LNCaP clone FGC (cell line): ENCODE results near the gene HYCC2.
"Not testable (repeated sequence)": the region's sequence is repeated elsewhere in the genome, so short reads cannot be mapped to it uniquely, and the experiment has no call there.

Experiments
- DNase-seq: peaks from one replicate; pipeline ENCODE4 v3.0.0-alpha.2; 2011; ENCODE audit warnings: low read depth
- H3K4me3 ChIP-seq: 2 replicates; pipeline ENCODE4 v1.5.1; 2011; ENCODE audit warnings: mild to moderate bottlenecking, low read depth, low read length, control low read depth
- TF ChIP-seq, protein P1 (sequence below): IDR thresholded peaks from 2 replicates; pipeline ENCODE4 v1.5.1; 2012; ENCODE audit warnings: mild to moderate bottlenecking; ENCODE audit not compliant: control insufficient read depth, insufficient read depth; ENCODE audit errors: extremely low read depth

The HYCC2 gene

DNA sequence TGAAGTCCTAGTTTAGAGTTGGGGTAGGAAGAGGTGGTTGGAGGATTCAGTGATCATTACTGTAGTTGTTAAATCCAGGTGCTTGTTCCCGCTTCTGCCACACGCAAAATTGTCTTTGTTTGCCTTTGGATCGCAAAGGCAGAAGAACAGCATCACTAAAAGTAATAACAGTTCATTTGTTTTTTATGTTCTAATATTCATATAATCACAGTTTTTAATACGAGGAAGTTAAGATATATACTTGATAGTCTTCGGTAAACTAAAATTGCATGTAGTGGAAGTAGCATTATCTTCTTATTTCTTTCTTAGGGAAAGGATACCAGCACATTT, 695 bp upstream of the HYCC2 start:
- TF ChIP-seq, protein P1, sequence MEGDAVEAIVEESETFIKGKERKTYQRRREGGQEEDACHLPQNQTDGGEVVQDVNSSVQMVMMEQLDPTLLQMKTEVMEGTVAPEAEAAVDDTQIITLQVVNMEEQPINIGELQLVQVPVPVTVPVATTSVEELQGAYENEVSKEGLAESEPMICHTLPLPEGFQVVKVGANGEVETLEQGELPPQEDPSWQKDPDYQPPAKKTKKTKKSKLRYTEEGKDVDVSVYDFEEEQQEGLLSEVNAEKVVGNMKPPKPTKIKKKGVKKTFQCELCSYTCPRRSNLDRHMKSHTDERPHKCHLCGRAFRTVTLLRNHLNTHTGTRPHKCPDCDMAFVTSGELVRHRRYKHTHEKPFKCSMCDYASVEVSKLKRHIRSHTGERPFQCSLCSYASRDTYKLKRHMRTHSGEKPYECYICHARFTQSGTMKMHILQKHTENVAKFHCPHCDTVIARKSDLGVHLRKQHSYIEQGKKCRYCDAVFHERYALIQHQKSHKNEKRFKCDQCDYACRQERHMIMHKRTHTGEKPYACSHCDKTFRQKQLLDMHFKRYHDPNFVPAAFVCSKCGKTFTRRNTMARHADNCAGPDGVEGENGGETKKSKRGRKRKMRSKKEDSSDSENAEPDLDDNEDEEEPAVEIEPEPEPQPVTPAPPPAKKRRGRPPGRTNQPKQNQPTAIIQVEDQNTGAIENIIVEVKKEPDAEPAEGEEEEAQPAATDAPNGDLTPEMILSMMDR, result no peak
- peak overlapping the region; percentile 63 for H3K4me3 ChIP-seq
- no peak for DNase-seq

DNA sequence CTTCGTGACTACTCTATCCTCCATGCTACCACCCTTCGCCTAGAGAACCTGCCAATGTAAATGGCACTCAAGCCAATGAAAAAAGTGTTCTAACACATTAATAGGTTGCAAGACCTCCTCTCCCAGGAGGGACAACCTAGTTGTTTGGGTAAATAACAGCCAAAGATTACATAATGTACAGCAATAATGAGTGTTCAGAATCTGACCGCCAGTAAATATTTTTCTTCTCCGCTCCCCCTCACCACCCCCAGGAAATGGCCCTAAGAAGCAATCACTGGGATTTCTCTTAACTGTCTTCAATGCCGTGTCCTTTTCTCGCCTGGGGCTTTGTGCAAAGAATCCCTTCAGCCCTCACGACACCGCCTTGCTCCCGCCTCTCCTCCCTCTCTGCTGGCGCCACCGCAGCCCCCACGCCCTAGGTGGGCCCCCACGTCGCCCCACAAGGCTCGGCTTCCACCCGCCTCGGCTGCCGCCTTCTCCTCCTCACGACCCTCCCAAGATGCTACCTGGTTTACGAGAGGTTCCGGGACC, 458 bp downstream of the HYCC2 start:
- DNase-seq, result no peak
- peak overlapping the region; percentile 63 for H3K4me3 ChIP-seq
- TF ChIP-seq, protein P1, result no peak

DNA sequence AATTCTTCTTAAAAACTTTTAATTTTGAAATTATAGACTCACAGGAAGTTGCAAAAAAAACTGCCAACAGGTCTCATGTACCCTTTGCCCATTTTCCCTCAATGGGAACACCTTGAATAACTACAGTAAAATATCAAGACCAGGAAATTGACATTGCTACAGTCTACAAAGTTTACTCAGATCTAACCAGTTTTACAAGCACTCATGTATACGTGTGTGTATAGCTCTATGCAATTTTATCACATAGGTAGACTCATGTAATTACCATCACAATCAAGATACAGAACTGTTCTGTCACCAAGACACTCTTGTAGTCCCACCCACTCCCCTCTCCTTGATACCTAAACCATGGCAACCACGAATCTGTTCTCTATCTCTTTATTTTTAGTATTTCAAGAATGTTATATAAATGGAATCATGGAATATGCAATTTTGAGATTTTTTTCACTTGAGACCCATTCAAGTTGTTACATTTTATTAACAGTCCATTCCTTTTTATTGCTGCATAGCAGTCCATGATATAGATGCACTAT, 6.6 kb downstream of the HYCC2 start:
- TF ChIP-seq, protein P1, result no peak
- no peak for DNase-seq
- no peak overlapping the region for H3K4me3 ChIP-seq

DNA sequence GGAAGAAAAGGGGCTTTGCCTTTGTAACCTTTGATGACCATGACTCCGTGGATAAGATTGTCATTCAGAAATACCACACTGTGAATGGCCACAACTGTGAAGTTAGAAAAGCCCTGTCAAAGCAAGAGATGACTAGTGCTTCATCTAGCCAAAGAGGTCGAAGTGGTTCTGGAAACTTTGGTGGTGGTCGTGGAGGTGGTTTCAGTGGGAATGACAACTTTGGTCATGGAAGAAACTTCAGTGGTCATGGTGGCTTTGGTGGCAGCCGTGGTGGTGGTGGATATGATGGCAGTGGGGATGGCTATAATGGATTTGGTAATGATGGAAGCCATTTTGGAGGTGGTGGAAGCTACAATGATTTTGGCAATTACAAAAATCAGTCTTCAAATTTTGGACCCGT, 8.0 kb downstream of the HYCC2 start:
- DNase-seq, H3K4me3 ChIP-seq: not testable (repeated sequence)

DNA sequence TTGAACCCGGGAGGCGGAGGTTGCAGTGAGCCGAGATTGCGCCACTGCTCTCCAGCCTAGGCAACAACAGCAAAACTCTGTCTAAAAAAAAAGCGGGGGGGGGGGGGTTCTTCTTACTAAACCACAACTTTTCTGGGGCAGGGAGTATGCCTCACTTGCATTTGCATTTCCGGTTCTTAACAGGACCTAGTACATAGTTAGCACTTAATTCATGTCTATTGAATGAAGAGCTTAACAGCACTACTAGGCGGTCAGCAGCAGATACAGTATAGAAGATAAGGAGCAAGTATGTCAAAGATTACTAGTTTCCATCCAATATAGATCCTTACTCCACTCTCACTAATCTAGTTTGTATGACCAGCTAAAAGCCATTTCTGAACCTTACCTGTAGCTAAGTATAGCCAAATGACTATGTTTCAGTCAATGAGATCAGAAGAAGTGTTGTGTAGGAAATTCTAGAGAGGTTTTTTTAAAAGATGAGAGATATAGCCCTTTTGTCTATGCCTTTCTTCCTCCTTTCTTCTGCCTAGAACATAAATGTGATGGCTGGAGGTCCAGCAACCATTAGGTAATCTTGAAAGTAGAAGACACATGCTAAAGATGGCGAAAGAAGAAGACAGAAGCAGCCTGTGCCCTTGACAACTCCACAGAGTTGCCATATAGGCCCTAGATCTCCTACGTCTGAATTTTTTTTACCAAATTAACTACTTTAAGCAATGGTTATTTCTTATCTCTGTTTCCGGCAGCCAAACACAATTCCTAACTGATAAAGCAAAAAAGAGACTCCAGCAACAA, 11.3 kb downstream of the HYCC2 start:
- DNase-seq, result no peak
- H3K4me3 ChIP-seq, result no peak overlapping the region
- TF ChIP-seq, protein P1, result no peak

DNA sequence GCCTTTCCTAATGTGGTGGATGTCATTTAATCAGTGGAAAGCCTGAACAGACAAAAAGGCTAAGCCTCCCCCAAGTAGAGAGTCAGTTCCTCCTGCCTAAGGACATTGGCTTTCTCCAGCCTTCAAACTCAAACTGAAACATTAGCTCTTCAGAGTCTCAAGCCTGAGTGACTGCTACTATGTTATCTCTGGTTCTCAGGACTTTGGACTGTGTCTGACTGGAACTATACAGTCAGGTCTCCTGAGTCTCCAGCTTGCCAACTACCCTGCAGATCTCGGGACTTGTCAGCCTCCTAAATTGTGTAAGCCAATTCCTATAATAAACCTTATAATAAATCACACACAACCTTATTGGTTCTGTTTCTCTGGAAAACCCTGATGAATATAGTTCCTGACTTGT, 12.6 kb downstream of the HYCC2 start:
- no peak overlapping the region for H3K4me3 ChIP-seq
- TF ChIP-seq, protein P1, result no peak
- no peak for DNase-seq

DNA sequence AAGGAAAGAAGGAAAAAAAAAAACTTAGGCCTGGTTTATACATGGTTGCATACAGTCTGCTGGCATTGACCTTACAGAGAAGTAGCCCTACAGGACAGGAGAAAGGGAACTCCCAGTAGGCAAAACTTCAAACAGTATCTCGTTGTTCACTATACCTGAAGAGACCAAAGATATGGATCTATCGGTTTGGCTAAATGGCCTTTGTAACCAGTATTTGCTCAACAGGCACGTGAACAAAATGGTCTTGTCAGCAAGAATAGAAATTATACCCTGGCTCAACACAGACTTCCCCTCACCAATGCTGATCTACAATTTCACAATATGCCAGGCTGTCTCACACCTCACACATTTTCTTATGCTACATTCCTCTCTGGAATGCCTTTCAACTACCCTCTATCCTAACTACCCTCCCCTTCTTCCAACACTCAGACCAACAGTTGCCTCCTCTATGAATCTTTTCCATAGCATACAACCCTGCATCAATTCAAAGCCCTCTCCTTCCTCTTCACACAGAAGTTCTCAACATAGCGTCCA, 13.7 kb downstream of the HYCC2 start:
- no peak overlapping the region for H3K4me3 ChIP-seq
- TF ChIP-seq, protein P1, result no peak
- DNase-seq, result no peak
